ENCODE measurements around the gene TMED6.
"Not testable (repeated sequence)": the region's sequence is repeated elsewhere in the genome, so short reads cannot be mapped to it uniquely, and the experiment has no call there.

Gene TMED6

DNA sequence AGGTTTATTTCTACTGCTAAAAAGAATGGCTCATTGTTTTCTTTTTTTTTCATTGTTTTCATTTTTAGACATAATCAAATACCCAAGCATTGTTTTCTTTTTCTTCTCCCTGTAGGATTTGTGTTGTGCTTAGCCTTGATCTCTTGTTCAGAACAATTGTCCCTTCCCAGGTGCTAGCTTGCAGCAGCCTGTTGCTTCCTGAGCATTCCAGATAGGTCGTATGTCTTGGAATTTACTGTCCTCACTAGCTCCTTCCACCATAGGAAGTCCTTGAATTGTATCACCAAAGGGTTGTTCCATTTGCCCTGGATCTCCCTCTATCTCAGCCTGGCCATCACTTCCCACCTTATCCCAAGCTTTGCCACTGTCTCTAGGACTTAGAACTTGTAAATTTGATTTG lies 50.4 kb downstream of the TMED6 start:
- Histone ChIP-seq H3K9me3 (no peaks in the 10 kb centered on the region), H3K4me3 (ENCODE audit: low read depth, low read length) (no peak overlapping the region), H3K27me3 (no peaks in the 10 kb centered on the region), H3K36me3 (peaks cover 23% of the 10 kb centered on the region), H3K4me1 (no peaks in the 10 kb centered on the region)
- TF ChIP-seq CTCF (IDR thresholded peaks at IDR 0.05; ENCODE audit: low read depth, low read length), result no peak
- no peak for DNase-seq

DNA sequence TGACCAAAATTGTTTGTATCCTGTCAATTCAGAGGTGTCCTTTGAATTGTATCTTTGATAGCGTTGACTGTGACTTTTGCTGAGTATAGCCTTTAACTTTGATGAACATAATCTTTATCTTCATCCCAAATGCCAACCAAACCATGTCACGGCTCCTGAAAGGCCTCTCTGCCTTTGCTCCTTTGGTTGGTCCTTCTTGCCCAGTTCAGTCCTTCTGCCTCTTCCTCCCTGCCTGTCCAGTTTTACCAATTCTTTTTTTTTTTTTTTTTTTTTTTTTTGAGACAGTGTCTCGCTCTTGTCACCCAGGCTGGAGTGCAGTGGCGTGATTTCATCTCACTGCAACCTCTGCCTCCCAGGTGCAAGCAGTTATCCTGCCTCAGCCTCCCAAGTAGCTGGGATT lies 53.3 kb downstream of the TMED6 start:
- no peak for TF ChIP-seq CTCF (IDR thresholded peaks at IDR 0.05; ENCODE audit: low read depth, low read length)
- Histone ChIP-seq H3K4me1 (no peaks in the 10 kb centered on the region), H3K27me3 (no peaks in the 10 kb centered on the region), H3K4me3 (ENCODE audit: low read depth, low read length) (no peak overlapping the region), H3K36me3 (peaks cover 23% of the 10 kb centered on the region), H3K9me3 (no peaks in the 10 kb centered on the region)
- no peak for DNase-seq

DNA sequence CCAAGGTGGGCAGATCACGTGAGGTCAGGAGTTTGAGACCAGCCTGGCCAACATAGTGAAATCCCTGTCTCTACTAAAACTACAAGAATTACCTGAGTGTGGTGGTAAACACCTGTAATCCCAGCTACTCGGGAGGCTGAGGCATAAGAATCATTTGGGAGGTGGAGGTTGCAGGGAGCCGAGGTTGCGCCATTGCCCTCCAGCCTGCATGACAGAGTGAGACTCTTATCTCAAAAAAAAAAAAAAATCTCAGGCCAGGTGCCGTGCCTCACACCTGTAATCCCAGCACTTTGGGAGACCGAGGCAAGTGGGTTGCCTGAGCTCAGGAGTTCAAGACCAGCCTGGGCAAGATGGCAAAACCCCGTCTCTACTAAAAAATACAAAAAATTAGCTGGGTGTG lies 54.8 kb downstream of the TMED6 start:
- not testable (repeated sequence) for H3K4me3 ChIP-seq (ENCODE audit: low read depth, low read length); H3K27me3 ChIP-seq; DNase-seq; H3K4me1 ChIP-seq; H3K9me3 ChIP-seq
- peaks cover 17% of the 10 kb centered on the region for H3K36me3 ChIP-seq

GRCh38 chr16:69294051-69294450 lies 57.5 kb downstream of the TMED6 start:
- no peak for TF ChIP-seq CTCF (IDR thresholded peaks at IDR 0.05; ENCODE audit: low read depth, low read length)
- Histone ChIP-seq H3K36me3 (no peaks in the 10 kb centered on the region; the same call in 1 of the 2 replicates), H3K9me3 (no peaks in the 10 kb centered on the region), H3K27me3 (no peaks in the 10 kb centered on the region), H3K4me3 (ENCODE audit: low read depth, low read length) (no peak overlapping the region), H3K4me1 (no peaks in the 10 kb centered on the region)
- no peak for DNase-seq

GRCh38 chr16:69293401-69293800 lies 58.2 kb downstream of the TMED6 start:
- Histone ChIP-seq H3K27me3 (no peaks in the 10 kb centered on the region), H3K4me3 (ENCODE audit: low read depth, low read length) (no peak overlapping the region), H3K9me3 (no peaks in the 10 kb centered on the region), H3K36me3 (no peaks in the 10 kb centered on the region; the same call in 1 of the 2 replicates), H3K4me1 (no peaks in the 10 kb centered on the region)
- no peak for DNase-seq
- no peak for TF ChIP-seq CTCF (IDR thresholded peaks at IDR 0.05; ENCODE audit: low read depth, low read length)
